ENCODE data around the gene HBA2.
"Not testable (repeated sequence)": the region's sequence is repeated elsewhere in the genome, so short reads cannot be mapped to it uniquely, and the experiment has no call there.

Gene HBA2

GRCh38 chr16:172374-172941 lies at the start of gene HBA2:
HBA2 (plus strand) TSS chr16:172876; CDS start chr16:172913, 37 bp downstream.
- DNase-seq, result not testable (repeated sequence)

- DNase-seq, result not testable (repeated sequence)
Measured at GRCh38 chr16:123558-124350, 48.9 kb upstream of the HBA2 start.

- DNase-seq, result no peak
Measured at GRCh38 chr16:125011-125410, 47.7 kb upstream of the HBA2 start.

- no peak for DNase-seq
Measured at GRCh38 chr16:129075-129474, 43.6 kb upstream of the HBA2 start.

GRCh38 chr16:130533-131173 lies 42.0 kb upstream of the HBA2 start:
- DNase-seq, result no peak

GRCh38 chr16:132120-132519 lies 40.6 kb upstream of the HBA2 start:
- no peak for DNase-seq

- no peak for DNase-seq
Measured at GRCh38 chr16:133716-134115, 39.0 kb upstream of the HBA2 start.

- peak; percentile 38 for DNase-seq
Measured at GRCh38 chr16:138049-138417, 34.6 kb upstream of the HBA2 start.

GRCh38 chr16:140175-140857 lies 32.4 kb upstream of the HBA2 start:
- no peak for DNase-seq

GRCh38 chr16:142405-142967 lies 30.2 kb upstream of the HBA2 start:
- DNase-seq, result no peak

- DNase-seq, result no peak
Measured at GRCh38 chr16:143047-143446, 29.6 kb upstream of the HBA2 start.

- DNase-seq, result no peak
Measured at GRCh38 chr16:143456-143855, 29.2 kb upstream of the HBA2 start.

GRCh38 chr16:144797-145252 lies 27.9 kb upstream of the HBA2 start:
- no peak for DNase-seq

GRCh38 chr16:146646-147045 lies 26.0 kb upstream of the HBA2 start:
- DNase-seq, result no peak

- DNase-seq, result no peak
Measured at GRCh38 chr16:149024-149660, 23.5 kb upstream of the HBA2 start.

- DNase-seq, result no peak
Measured at GRCh38 chr16:152141-153128, 20.2 kb upstream of the HBA2 start, which contains the start of gene HBZ. HBZ (plus strand) TSS chr16:152644; CDS start chr16:152910, 266 bp downstream.

- DNase-seq, result not testable (repeated sequence)
Measured at GRCh38 chr16:153129-153521, 19.6 kb upstream of the HBA2 start.

- not testable (repeated sequence) for DNase-seq
Measured at GRCh38 chr16:153550-154216, 19.0 kb upstream of the HBA2 start.

- DNase-seq, result peak; percentile 32
Measured at GRCh38 chr16:154217-155030, 18.3 kb upstream of the HBA2 start.

GRCh38 chr16:155031-155398 lies 17.7 kb upstream of the HBA2 start:
- no peak for DNase-seq

Measured in activated naive CD4-positive, alpha-beta T cell treated with anti-CD3 and anti-CD28 coated beads, Interleukin-2, amount 50 U/mL, for 16 hours (primary cell).